Uterus (tissue), 2 donors: Measurements from ENCODE around the gene AFMID.
"Not testable (repeated sequence)": the region's sequence is repeated elsewhere in the genome, so short reads cannot be mapped to it uniquely, and the experiment has no call there.

Source experiments
- POLR2A ChIP-seq, 2 donors: fragments of 450-650 bp; IDR thresholded peaks; one replicate each; pipeline ENCODE4 v1.6.1; 2016; ENCODE audit warnings: antibody characterized with exemption in 2 of 2, mild to moderate bottlenecking in 1 of 2, moderate library complexity in 1 of 2
- TF ChIP-seq, protein P1 (sequence below), 4 experiments: fragments of 200-600 bp in 2 of 4; fragments of 450-650 bp in 2 of 4; sonication (generic) in 2 of 4; IDR thresholded peaks; one replicate each; pipeline ENCODE4 v1.5.1; 2016 to 2019; ENCODE audit warnings: antibody characterized with exemption in 4 of 4, mild to moderate bottlenecking in 2 of 4, moderate library complexity in 1 of 4

DNA sequence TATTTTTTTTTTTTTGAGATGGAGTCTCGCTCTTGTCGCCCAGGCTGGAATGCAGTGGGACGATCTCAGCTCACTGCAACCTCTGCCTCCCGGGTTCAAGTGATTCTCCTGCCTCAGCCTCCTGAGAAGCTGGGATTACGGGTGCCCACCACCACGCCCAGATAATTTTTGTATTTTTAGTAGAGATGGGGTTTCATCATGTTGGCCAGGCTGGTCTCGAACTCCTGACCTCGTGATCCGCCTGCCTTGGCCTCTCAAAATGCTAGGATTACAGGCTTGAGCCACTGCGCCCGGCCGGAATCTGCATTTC lies 66.4 kb downstream of the AFMID start:
- TF ChIP-seq, protein P1, sequence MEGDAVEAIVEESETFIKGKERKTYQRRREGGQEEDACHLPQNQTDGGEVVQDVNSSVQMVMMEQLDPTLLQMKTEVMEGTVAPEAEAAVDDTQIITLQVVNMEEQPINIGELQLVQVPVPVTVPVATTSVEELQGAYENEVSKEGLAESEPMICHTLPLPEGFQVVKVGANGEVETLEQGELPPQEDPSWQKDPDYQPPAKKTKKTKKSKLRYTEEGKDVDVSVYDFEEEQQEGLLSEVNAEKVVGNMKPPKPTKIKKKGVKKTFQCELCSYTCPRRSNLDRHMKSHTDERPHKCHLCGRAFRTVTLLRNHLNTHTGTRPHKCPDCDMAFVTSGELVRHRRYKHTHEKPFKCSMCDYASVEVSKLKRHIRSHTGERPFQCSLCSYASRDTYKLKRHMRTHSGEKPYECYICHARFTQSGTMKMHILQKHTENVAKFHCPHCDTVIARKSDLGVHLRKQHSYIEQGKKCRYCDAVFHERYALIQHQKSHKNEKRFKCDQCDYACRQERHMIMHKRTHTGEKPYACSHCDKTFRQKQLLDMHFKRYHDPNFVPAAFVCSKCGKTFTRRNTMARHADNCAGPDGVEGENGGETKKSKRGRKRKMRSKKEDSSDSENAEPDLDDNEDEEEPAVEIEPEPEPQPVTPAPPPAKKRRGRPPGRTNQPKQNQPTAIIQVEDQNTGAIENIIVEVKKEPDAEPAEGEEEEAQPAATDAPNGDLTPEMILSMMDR (IDR thresholded peaks at IDR 0.05) = not testable (repeated sequence)
- not testable (repeated sequence) for TF ChIP-seq POLR2A (IDR thresholded peaks at IDR 0.05)
